SU-DHL-6 (cell line): Measurements from ENCODE around the gene TOP1.

Experiments
- H2AFZ ChIP-seq: fragments of 200-600 bp; sonication (generic); 2 replicates; pipeline ENCODE4 v1.6.1; 2014; ENCODE audit warnings: low read depth, mild to moderate bottlenecking, moderate library complexity, mixed read lengths, antibody characterized with exemption, low read length; ENCODE audit not compliant: severe bottlenecking
- H3F3A ChIP-seq: fragments of 200-600 bp; shearing (Covaris generic); 2 replicates; pipeline ENCODE4 v1.6.0; 2016; ENCODE audit warnings: antibody characterized with exemption, mild to moderate bottlenecking; ENCODE audit not compliant: insufficient read depth
- H3K27ac ChIP-seq: fragments of 200-600 bp; sonication (generic); 2 replicates; pipeline ENCODE4 v1.5.1; 2016; ENCODE audit warnings: low read depth, mild to moderate bottlenecking, low read length, moderate library complexity, mixed read lengths
- H3K27me3 ChIP-seq: fragments of 200-600 bp; sonication (generic), shearing (Covaris generic); 2 replicates; pipeline ENCODE4 v1.6.0; 2014; ENCODE audit warnings: mild to moderate bottlenecking, low read length
- H3K36me3 ChIP-seq: fragments of 200-600 bp; sonication (generic); 2 replicates; pipeline ENCODE4 v1.6.1; 2014; ENCODE audit warnings: mild to moderate bottlenecking, low read length, mixed read lengths
- H3K4me2 ChIP-seq: fragments of 300-600, 200-600 bp; shearing (Covaris generic), sonication (generic); 2 replicates; pipeline ENCODE4 v1.6.0; 2014; ENCODE audit warnings: low read length, low read depth, mild to moderate bottlenecking; ENCODE audit not compliant: poor library complexity, severe bottlenecking
- H3K4me3 ChIP-seq: fragments of 200-600 bp; sonication (generic); 2 replicates; pipeline ENCODE4 v1.5.1; 2014; ENCODE audit warnings: antibody characterized with exemption, low read length, mild to moderate bottlenecking, mixed read lengths; ENCODE audit not compliant: insufficient read depth, poor library complexity, severe bottlenecking
- H3K79me2 ChIP-seq: fragments of 200-600 bp; sonication (generic); 2 replicates; pipeline ENCODE4 v1.6.1; 2014; ENCODE audit warnings: mild to moderate bottlenecking, low read length, moderate library complexity; ENCODE audit not compliant: insufficient read depth
- H3K9ac ChIP-seq: fragments of 200-600 bp; sonication (generic); 2 replicates; pipeline ENCODE4 v1.7.0; 2014; ENCODE audit warnings: mild to moderate bottlenecking, low read length
- H3K9me2 ChIP-seq: fragments of 200-600 bp; sonication (generic); replicated peaks from 2 replicates; pipeline ENCODE4 v1.6.1; 2014; ENCODE audit warnings: low read length; ENCODE audit not compliant: insufficient read depth
- H3K9me3 ChIP-seq: fragments of 200-600 bp; sonication (generic); 2 replicates; pipeline ENCODE4 v1.6.1; 2014; ENCODE audit warnings: low read length, mixed read lengths; ENCODE audit not compliant: insufficient read depth
- H4K20me1 ChIP-seq: fragments of 200-600 bp; sonication (generic); 2 replicates; pipeline ENCODE4 v1.6.1; 2014; ENCODE audit warnings: low read depth, mild to moderate bottlenecking, antibody characterized with exemption, low read length, moderate library complexity, mixed read lengths
- EZH2phosphoT487 ChIP-seq: fragments of 200-600 bp; sonication (generic), shearing (Covaris generic); conservative IDR thresholded peaks from 2 replicates; pipeline ENCODE4 v1.6.1; 2018; ENCODE audit warnings: mild to moderate bottlenecking, antibody characterized with exemption, low read length, moderate library complexity, mixed read lengths
- TF ChIP-seq, protein P1 (sequence below): fragments of 200-600 bp; sonication (generic); IDR thresholded peaks from one replicate; pipeline ENCODE4 v1.5.1; 2017; ENCODE audit warnings: antibody characterized with exemption, mild to moderate bottlenecking, low read length, moderate library complexity; ENCODE audit not compliant: insufficient read depth, poor library complexity, severe bottlenecking

Gene TOP1

DNA sequence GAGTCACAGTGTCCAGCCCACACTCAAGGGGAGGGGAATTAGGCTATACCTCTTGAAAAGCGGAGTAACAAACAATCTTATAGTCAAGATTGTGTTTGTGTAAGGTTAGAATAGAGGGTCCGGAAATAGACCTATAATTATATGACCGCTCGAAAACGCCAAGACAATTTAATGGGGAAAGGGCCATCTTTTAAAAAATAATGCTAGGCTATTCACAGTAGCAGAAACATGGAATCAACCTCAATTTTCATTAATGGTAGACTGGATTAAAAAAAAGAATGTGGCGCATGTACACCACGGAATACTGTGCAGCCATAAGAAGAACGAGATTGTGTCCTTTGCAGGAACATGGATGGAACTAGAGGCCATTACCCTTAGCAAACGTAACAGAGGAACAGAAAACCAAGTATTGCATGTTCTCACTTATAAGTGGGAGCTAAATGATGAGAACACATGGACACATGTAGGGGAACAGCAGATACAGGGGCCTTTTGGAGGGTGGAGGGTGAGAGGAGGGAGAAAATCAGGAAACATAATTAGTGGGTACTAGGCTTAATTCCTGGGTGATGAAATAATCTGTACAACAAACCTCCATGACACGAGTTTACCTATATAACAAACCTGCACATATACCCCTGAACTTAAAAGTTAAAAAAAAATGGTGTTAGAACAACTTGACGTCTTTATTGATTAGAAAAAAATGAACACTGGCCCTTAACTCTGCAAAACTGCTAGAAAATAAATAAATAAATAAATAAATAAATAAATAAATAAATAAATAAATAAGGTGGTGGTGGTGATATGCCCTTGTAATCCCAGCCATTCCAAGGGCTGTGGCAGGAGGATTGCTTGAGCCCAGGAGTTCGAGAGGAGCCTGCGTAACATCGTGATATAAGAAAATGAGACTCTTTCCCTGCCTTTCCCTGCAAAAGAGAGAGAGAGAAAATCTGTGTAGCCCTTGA, 30.3 kb downstream of the TOP1 start:
- Histone ChIP-seq H3K36me3 (peaks cover 21% of the 10 kb centered on the region; the same call in 1 of the 2 replicates), H3K4me2 (no peak overlapping the region), H2AFZ (no peak overlapping the region), H3K27me3 (no peaks in the 10 kb centered on the region), H4K20me1 (peaks cover 20% of the 10 kb centered on the region), H3K79me2 (peaks cover 96% of the 10 kb centered on the region), H3K9me2 (no peaks in the 10 kb centered on the region), H3K9ac (no peak overlapping the region), H3K4me3 (no peak overlapping the region), H3K27ac (no peak overlapping the region), H3F3A (0 out of 2 replicates have a peak, but pooled peaks cover 10% of the 10 kb centered on the region), H3K9me3 (no peaks in the 10 kb centered on the region)
- no peak for TF ChIP-seq EZH2phosphoT487
- TF ChIP-seq, protein P1, sequence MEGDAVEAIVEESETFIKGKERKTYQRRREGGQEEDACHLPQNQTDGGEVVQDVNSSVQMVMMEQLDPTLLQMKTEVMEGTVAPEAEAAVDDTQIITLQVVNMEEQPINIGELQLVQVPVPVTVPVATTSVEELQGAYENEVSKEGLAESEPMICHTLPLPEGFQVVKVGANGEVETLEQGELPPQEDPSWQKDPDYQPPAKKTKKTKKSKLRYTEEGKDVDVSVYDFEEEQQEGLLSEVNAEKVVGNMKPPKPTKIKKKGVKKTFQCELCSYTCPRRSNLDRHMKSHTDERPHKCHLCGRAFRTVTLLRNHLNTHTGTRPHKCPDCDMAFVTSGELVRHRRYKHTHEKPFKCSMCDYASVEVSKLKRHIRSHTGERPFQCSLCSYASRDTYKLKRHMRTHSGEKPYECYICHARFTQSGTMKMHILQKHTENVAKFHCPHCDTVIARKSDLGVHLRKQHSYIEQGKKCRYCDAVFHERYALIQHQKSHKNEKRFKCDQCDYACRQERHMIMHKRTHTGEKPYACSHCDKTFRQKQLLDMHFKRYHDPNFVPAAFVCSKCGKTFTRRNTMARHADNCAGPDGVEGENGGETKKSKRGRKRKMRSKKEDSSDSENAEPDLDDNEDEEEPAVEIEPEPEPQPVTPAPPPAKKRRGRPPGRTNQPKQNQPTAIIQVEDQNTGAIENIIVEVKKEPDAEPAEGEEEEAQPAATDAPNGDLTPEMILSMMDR: no peak

DNA sequence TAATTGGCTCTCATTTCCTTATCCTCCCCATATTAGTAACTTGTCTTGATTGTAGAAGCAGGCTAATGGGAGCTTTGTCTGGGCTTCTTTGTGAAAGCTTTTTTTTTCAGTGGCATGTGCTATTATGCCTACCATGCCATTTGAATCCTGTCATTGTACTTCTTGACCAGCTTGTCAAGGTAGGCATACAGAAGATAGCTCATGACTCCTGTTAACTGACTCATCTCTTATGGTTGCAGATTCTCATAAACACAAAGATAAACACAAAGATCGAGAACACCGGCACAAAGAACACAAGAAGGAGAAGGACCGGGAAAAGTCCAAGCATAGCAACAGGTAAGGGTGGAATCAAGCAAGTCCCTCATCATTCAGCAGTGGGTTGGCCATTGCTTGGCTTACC, 32.5 kb downstream of the TOP1 start:
- no peak for TF ChIP-seq EZH2phosphoT487
- TF ChIP-seq, protein P1: no peak
- Histone ChIP-seq H3K9me3 (no peaks in the 10 kb centered on the region), H3K9me2 (no peaks in the 10 kb centered on the region), H3K4me2 (no peak overlapping the region), H4K20me1 (peaks cover 20% of the 10 kb centered on the region), H2AFZ (no peak overlapping the region), H3F3A (0 out of 2 replicates have a peak, but pooled peaks cover 5% of the 10 kb centered on the region), H3K36me3 (peaks cover 24% of the 10 kb centered on the region; the same call in 1 of the 2 replicates), H3K79me2 (peaks cover 96% of the 10 kb centered on the region), H3K27me3 (no peaks in the 10 kb centered on the region), H3K27ac (no peak overlapping the region), H3K9ac (no peak overlapping the region), H3K4me3 (no peak overlapping the region)

DNA sequence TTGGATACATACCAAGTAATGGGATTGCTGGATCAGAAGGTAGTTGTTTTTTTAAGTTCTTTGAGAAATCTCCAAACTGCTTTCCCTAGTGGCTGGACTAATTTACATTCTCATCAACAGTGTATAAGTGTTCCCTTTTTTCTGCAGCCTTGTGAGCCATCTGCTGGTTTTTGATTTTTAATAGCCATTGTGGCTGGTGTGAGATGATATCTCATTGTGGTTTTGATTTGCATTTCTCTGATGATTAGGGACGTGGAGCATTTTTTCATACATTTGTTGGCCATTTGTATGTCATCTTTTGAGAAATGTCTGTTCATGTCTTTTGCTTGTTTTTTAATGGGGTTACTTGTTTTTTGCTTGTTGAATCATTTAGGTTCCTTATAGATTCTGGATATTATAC, 34.8 kb downstream of the TOP1 start:
- no peak overlapping the region for H2AFZ ChIP-seq
- H3F3A ChIP-seq: 0 out of 2 replicates have a peak, but pooled peaks cover 5% of the 10 kb centered on the region
- H3K4me3 ChIP-seq: no peak overlapping the region
- H3K27ac ChIP-seq: no peak overlapping the region
- no peaks in the 10 kb centered on the region for H3K27me3 ChIP-seq
- H3K36me3 ChIP-seq: peaks cover 24% of the 10 kb centered on the region; the same call in 1 of the 2 replicates
- no peaks in the 10 kb centered on the region for H3K9me2 ChIP-seq
- no peak overlapping the region for H3K4me2 ChIP-seq
- no peak overlapping the region for H3K9ac ChIP-seq
- H3K79me2 ChIP-seq: peaks cover 94% of the 10 kb centered on the region
- H3K9me3 ChIP-seq: no peaks in the 10 kb centered on the region
- TF ChIP-seq, protein P1: no peak
- TF ChIP-seq EZH2phosphoT487: no peak
- H4K20me1 ChIP-seq: peaks cover 11% of the 10 kb centered on the region
